ENCODE data around the gene MRRF. TPM values are rescaled to one million over a fixed set of nuclear protein-coding genes. Genes with fewer than 3 reads are reported as not detected.

The MRRF gene
- total RNA-seq, 1 donor from 2014 or later: 55.2 TPM

GRCh38 chr9:122256206-122256605 lies 8.5 kb upstream of the MRRF start:
- no peak for DNase-seq
- Mint-ChIP-seq H3K27ac (no peak overlapping the region), H3K4me3 (no peak overlapping the region), H3K27me3 (no peaks in the 10 kb centered on the region), H3K9me3 (no peaks in the 10 kb centered on the region), H3K36me3 (ENCODE audit: low read depth) (peaks cover 75% of the 10 kb centered on the region), H3K4me1 (no peaks in the 10 kb centered on the region)
- CTCF ChIA-PET: no interaction called here
- TF ChIP-seq, protein P1, sequence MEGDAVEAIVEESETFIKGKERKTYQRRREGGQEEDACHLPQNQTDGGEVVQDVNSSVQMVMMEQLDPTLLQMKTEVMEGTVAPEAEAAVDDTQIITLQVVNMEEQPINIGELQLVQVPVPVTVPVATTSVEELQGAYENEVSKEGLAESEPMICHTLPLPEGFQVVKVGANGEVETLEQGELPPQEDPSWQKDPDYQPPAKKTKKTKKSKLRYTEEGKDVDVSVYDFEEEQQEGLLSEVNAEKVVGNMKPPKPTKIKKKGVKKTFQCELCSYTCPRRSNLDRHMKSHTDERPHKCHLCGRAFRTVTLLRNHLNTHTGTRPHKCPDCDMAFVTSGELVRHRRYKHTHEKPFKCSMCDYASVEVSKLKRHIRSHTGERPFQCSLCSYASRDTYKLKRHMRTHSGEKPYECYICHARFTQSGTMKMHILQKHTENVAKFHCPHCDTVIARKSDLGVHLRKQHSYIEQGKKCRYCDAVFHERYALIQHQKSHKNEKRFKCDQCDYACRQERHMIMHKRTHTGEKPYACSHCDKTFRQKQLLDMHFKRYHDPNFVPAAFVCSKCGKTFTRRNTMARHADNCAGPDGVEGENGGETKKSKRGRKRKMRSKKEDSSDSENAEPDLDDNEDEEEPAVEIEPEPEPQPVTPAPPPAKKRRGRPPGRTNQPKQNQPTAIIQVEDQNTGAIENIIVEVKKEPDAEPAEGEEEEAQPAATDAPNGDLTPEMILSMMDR (IDR thresholded peaks at IDR 0.05): no peak
- POLR2A ChIA-PET: no interaction called here
- intact Hi-C loops (cut with micrococcal nuclease): no loop called here
- ATAC-seq (ENCODE audit: low read depth): no peak

DNA sequence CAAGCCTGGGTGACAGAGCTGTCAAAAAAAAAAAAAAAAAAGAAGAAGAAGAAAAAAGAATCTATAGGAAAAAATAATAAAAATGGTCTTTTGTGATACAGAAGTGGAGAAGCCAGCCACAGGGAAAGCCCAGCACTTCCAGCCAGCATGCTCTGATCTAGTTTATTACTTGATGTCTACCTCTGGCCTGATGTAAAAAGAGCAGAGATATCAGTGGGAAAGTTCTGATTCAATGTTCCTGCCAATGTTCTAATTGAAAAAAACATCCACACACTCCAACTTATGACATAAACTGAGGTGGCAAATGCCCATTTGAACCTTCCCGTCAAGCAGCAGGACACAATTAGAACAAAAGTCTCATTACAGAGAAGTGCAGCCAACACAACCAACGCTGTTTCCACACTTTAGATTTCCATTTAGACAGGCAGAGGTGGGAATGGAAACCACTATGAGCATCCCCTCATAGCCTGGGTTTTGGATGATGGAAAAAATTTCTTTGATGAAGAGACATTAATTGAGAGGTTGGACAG lies 5.7 kb upstream of the MRRF start:
- no peaks in the 10 kb centered on the region for H3K27me3 Mint-ChIP-seq
- TF ChIP-seq, protein P1 (IDR thresholded peaks at IDR 0.05): no peak
- POLR2A ChIA-PET: no interaction called here
- H3K36me3 Mint-ChIP-seq (ENCODE audit: low read depth): peaks cover 60% of the 10 kb centered on the region
- peaks cover 21% of the 10 kb centered on the region for H3K4me1 Mint-ChIP-seq
- H3K4me3 Mint-ChIP-seq: no peak overlapping the region
- no peak overlapping the region for H3K27ac Mint-ChIP-seq
- no peak for ATAC-seq (ENCODE audit: low read depth)
- no peaks in the 10 kb centered on the region for H3K9me3 Mint-ChIP-seq
- CTCF ChIA-PET: no interaction called here
- intact Hi-C loops (cut with micrococcal nuclease): no loop called here
- no peak for DNase-seq

- Mint-ChIP-seq H3K27ac (no peak overlapping the region), H3K4me3 (no peak overlapping the region), H3K9me3 (no peaks in the 10 kb centered on the region), H3K27me3 (no peaks in the 10 kb centered on the region), H3K4me1 (peaks cover 37% of the 10 kb centered on the region), H3K36me3 (ENCODE audit: low read depth) (peaks cover 53% of the 10 kb centered on the region)
- no peak for DNase-seq
- TF ChIP-seq, protein P1 (IDR thresholded peaks at IDR 0.05): no peak
- ChIA-PET CTCF (no interaction called here), POLR2A (no interaction called here)
- intact Hi-C loops (cut with micrococcal nuclease): loop anchor here (5.0 to 10.0 kb wide), 2 partner anchors 113 to 201 kb away; partner anchors contain the start of gene PTGS1
- ATAC-seq (ENCODE audit: low read depth): no peak
Observed at GRCh38 chr9:122261469-122261881, 3.2 kb upstream of the MRRF start.

DNA sequence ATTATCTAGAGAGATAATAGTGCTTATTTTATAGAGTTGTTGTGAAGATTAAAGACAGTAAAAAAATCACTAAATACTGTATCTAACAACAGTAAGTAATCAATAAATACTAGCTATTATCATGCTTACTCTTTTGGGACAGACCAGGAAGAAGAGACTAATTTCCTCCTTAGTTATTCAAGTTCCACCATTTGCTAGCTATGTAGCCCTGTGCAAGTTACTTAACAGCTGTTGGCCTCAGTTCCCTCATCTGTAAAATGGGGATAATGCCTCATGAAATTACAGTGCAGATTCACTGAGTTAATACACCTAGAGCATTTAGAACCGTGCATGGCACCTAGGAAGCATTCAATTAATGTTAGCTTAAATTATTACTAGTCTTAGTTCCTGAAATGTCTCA lies 2.6 kb upstream of the MRRF start:
- Mint-ChIP-seq H3K27me3 (no peaks in the 10 kb centered on the region), H3K27ac (no peak overlapping the region), H3K4me1 (peaks cover 38% of the 10 kb centered on the region), H3K4me3 (no peak overlapping the region), H3K9me3 (no peaks in the 10 kb centered on the region), H3K36me3 (ENCODE audit: low read depth) (peaks cover 48% of the 10 kb centered on the region)
- intact Hi-C loops (cut with micrococcal nuclease): loop anchor here (5.0 to 10.0 kb wide), 2 partner anchors 113 to 200 kb away; partner anchors contain the start of gene PTGS1
- CTCF ChIA-PET: no interaction called here
- DNase-seq (no peak), ATAC-seq (ENCODE audit: low read depth) (no peak)
- POLR2A ChIA-PET: no interaction called here
- TF ChIP-seq, protein P1 (IDR thresholded peaks at IDR 0.05): no peak

DNA sequence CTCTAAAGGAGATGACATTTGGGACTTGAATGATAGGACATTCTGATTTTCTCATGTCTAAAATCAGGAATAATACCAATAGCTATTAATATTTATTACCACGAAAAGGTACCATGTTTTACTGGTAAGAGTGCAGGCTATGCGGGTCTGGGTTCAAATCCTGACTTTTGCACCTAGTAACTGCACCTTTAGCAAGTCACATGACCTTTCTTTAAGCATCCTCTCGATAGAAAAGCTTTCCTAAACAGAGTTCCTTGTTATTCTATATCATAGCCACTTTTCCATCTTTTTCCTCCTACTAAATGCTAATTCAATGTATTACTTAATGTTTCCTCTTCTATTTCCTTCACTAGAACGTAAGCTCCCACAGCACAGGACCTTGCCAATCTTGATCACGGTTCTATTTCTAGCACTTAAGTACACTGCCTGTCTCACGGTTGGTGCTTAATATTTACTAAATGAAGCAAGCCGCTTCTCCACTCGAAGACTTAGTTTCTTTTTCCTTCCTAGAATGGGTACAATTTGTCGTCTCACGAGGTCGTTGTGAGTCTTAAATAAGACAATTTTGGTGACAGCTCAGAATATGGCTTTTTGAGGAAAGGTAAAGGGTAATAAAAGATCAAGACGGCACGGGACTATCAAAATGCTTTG lies 858 bp upstream of the MRRF start:
- ATAC-seq (ENCODE audit: low read depth) (no peak), DNase-seq (no peak)
- ChIA-PET CTCF (interaction anchor here (0.7 to 2.2 kb wide), 3 partner anchors 15 to 165 kb away, joined by 3 to 6 read pairs (median 4); no protein-coding TSS in a partner anchor), POLR2A (interaction anchor here (1.6 to 1.7 kb wide), 2 partner anchors 105 to 649 kb away, joined by 8 read pairs; partner anchors contain the start of genes MORN5, NDUFA8 and ZBTB6)
- TF ChIP-seq, protein P1 (IDR thresholded peaks at IDR 0.05): no peak
- H3K27me3 Mint-ChIP-seq: no peaks in the 10 kb centered on the region
- H3K9me3 Mint-ChIP-seq: no peaks in the 10 kb centered on the region
- peaks cover 42% of the 10 kb centered on the region for H3K4me1 Mint-ChIP-seq
- peak overlapping the region; percentile 100 for H3K27ac Mint-ChIP-seq
- H3K36me3 Mint-ChIP-seq (ENCODE audit: low read depth): peaks cover 38% of the 10 kb centered on the region
- peak overlapping the region; percentile 99 for H3K4me3 Mint-ChIP-seq
- intact Hi-C loops (cut with micrococcal nuclease): loop anchor here (1.0 to 10.0 kb wide), 5 partner anchors 22 to 198 kb away; partner anchors contain the start of genes MORN5, NDUFA8, PTGS1 and TTLL11

All from activated B cell treated with CpG ODN at 0.5 μM for 24 hours (primary cell).